Uterus (tissue), 4 donors: ENCODE measurements around the gene TOM1. TPM values are rescaled to one million over a fixed set of nuclear protein-coding genes. Genes with fewer than 3 reads are reported as not detected.

Source experiments
- DNase-seq, 2 donors: peaks; one replicate each; pipeline ENCODE4 v3.0.0-alpha.2; 2019 to 2020
- H3K27ac ChIP-seq, 2 donors: fragments of 200-600 bp; sonication (generic); 1 replicate in 1 of 2; 2 replicates in 1 of 2; pipeline ENCODE4 v1.5.1; 2016 to 2018
- H3K27me3 ChIP-seq, 2 donors: fragments of 200-600 bp; sonication (generic); one replicate each; pipeline ENCODE4 v1.5.1; 2018 to 2019; ENCODE audit warnings: control low read depth in 1 of 2
- H3K36me3 ChIP-seq, 2 donors: fragments of 200-600 bp; sonication (generic); one replicate each; pipeline ENCODE4 v1.5.1; 2019; ENCODE audit warnings: control low read depth in 1 of 2
- H3K4me1 ChIP-seq, 2 donors: fragments of 200-600 bp; sonication (generic); one replicate each; pipeline ENCODE4 v1.5.1; 2018 to 2019; ENCODE audit warnings: control low read depth in 1 of 2
- H3K4me3 ChIP-seq, 2 donors: fragments of 200-600 bp; sonication (generic); 1 replicate in 1 of 2; 2 replicates in 1 of 2; pipeline ENCODE4 v1.5.1; 2018 to 2019; ENCODE audit warnings: mild to moderate bottlenecking in 1 of 2
- H3K9me3 ChIP-seq, 2 donors: fragments of 200-600 bp; sonication (generic); one replicate each; pipeline ENCODE4 v1.5.1; 2019; ENCODE audit warnings: control low read depth in 1 of 2
- POLR2A ChIP-seq, 2 donors: fragments of 450-650 bp; IDR thresholded peaks; one replicate each; pipeline ENCODE4 v1.6.1; 2016; ENCODE audit warnings: antibody characterized with exemption in 2 of 2, mild to moderate bottlenecking in 1 of 2, moderate library complexity in 1 of 2
- intact Hi-C: fragments of 100-400 bp; cut with DNase I; formaldehyde crosslinking; loops from one replicate; pipeline ENCODE4 v1.15.1; 2023; ENCODE audit warnings: low total_unique reads
- total RNA-seq, 4 donors: library from RNA; depleted of rRNA in 3 of 4; stranded (reverse); fragments of >200 nt in 3 of 4; gene quantifications; one replicate each; pipeline versions ENCODE4 v1.1.0 to v1.2.4, GENCODE V29; 2014 to 2023
- TF ChIP-seq, protein P1 (sequence below), 4 experiments: fragments of 200-600 bp in 2 of 4; fragments of 450-650 bp in 2 of 4; sonication (generic) in 2 of 4; IDR thresholded peaks; one replicate each; pipeline ENCODE4 v1.5.1; 2016 to 2019; ENCODE audit warnings: antibody characterized with exemption in 4 of 4, mild to moderate bottlenecking in 2 of 4, moderate library complexity in 1 of 4
- donor health status: DM: yes; HTN: yes; CAD: no.

The TOM1 gene
- total RNA-seq, 4 donors from 2014 or later, result 21.3 to 66.7 (median 52.5) TPM

DNA sequence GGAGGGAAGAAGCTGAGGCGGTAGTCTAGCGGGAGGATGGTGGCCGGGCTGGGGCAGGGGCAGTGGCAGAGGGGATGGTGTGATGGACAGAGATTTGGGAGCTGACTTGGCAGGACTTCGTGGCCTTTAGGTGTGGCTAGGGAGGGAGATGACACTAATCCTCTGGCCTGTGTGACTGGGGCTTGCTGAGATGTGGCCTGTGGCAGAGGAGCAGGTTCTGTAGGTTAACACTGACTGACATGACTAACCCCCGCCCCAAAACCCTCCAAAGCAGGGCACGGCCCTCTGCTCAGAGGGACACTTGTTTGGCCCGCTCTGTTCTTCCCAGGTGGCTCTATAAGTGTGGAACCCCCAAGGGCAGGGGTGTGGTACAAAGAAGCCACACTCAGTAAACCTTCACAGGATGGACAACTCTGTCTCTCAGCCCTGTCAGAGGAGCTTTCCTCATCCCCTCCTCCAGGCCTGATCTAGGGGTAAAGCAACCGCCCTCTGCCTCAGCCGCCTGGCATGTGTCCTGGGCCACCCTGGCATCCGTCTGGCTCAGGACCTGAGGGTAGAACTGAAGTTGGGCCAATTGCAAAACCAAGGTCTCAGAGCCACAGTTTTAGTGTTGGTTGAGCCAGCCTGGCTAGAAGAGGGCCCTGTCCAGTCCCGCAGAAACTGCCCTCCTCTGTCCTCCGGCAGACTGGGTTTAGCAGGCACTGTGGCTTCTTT is 15.6 kb downstream of the TOM1 start:
- TF ChIP-seq, protein P1, sequence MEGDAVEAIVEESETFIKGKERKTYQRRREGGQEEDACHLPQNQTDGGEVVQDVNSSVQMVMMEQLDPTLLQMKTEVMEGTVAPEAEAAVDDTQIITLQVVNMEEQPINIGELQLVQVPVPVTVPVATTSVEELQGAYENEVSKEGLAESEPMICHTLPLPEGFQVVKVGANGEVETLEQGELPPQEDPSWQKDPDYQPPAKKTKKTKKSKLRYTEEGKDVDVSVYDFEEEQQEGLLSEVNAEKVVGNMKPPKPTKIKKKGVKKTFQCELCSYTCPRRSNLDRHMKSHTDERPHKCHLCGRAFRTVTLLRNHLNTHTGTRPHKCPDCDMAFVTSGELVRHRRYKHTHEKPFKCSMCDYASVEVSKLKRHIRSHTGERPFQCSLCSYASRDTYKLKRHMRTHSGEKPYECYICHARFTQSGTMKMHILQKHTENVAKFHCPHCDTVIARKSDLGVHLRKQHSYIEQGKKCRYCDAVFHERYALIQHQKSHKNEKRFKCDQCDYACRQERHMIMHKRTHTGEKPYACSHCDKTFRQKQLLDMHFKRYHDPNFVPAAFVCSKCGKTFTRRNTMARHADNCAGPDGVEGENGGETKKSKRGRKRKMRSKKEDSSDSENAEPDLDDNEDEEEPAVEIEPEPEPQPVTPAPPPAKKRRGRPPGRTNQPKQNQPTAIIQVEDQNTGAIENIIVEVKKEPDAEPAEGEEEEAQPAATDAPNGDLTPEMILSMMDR (IDR thresholded peaks at IDR 0.05), result no peak
- no peak for TF ChIP-seq POLR2A (IDR thresholded peaks at IDR 0.05)
- Histone ChIP-seq H3K4me1 (peaks cover 0 to 22% of the 10 kb centered on the region in 2 donors), H3K36me3 (no peaks in the 10 kb centered on the region), H3K27me3 (no peaks in the 10 kb centered on the region), H3K4me3 (no peak overlapping the region), H3K27ac (no peak overlapping the region), H3K9me3 (no peaks in the 10 kb centered on the region)
- DNase-seq, result peak in 1 of 2 donors; percentile 11
- intact Hi-C loops, result no loop called here

DNA sequence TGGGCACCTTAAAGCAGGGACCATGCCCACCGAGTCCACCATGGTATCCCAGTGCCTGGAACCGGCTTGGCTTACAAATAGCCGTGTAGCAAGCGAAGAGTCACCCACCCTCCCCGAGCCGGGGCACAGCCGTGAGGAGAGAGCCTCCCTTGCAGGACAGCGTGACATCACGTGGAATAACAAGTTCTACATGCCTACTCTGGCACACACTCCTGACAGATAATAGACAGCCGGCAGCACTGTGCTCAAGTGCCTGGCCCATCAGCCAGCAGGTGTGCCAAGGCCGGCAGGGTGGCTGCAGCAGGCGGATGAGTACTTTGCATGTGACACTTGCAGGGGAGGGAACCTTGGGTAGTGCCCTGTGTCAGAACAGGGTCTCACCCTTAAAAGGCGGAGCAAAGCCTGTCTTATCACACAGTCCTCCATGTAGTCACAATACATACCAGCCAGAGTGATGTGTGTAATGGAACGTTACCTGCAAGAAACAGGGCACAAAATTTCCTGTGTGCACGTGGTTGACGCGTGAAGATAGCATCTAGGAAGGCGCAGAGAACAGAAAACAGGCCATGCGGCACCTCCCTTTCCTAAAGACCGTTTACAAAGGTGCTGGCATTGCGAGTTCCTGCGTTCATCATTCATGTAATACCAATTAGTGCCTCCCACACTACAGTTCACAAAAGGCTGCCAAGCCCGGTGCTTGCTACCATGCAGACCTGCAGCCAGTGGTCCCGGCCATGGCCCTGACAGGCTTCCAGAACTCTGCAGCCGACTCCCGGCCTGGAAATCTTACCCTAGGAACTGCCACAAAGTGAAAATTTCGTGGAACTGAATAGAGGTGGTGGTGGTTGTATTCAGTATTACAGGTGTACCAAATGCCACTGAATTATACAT is 16.4 kb downstream of the TOM1 start:
- Histone ChIP-seq H3K4me1 (peaks cover 0 to 16% of the 10 kb centered on the region in 2 donors), H3K36me3 (no peaks in the 10 kb centered on the region), H3K9me3 (no peaks in the 10 kb centered on the region), H3K4me3 (no peak overlapping the region), H3K27ac (no peak overlapping the region), H3K27me3 (no peaks in the 10 kb centered on the region)
- intact Hi-C loops, result no loop called here
- DNase-seq, result peak in 1 of 2 donors; percentile 9
- TF ChIP-seq, protein P1 (IDR thresholded peaks at IDR 0.05), result no peak
- no peak for TF ChIP-seq POLR2A (IDR thresholded peaks at IDR 0.05)

DNA sequence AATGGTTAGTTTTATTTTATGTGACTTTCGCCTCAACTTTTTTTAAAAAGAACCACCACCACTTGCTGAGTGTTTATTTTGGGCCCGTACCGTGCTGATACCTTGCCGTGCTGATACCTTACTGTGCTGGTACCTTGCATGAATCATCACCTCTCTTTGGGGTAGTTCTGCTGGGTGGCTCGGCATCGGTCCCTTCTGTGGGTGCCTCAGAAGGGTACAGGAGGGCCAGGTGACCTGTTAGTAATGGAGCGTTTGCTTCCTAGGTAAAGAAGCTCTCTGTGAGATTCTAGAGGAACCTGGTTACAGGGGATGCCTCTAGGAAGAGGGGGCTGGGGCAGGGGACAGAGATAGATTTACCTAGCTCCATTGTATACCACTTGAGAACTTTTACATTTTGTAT is 17.1 kb downstream of the TOM1 start:
- H3K9me3 ChIP-seq, result no peaks in the 10 kb centered on the region
- peak in 1 of 2 donors; percentile 2 for DNase-seq
- H3K27me3 ChIP-seq, result no peaks in the 10 kb centered on the region
- H3K27ac ChIP-seq, result no peak overlapping the region
- TF ChIP-seq POLR2A (IDR thresholded peaks at IDR 0.05), result no peak
- TF ChIP-seq, protein P1 (IDR thresholded peaks at IDR 0.05), result no peak
- intact Hi-C loops, result no loop called here
- H3K4me3 ChIP-seq, result no peak overlapping the region
- H3K36me3 ChIP-seq, result no peaks in the 10 kb centered on the region
- peaks cover 0 to 12% of the 10 kb centered on the region in 2 donors for H3K4me1 ChIP-seq

DNA sequence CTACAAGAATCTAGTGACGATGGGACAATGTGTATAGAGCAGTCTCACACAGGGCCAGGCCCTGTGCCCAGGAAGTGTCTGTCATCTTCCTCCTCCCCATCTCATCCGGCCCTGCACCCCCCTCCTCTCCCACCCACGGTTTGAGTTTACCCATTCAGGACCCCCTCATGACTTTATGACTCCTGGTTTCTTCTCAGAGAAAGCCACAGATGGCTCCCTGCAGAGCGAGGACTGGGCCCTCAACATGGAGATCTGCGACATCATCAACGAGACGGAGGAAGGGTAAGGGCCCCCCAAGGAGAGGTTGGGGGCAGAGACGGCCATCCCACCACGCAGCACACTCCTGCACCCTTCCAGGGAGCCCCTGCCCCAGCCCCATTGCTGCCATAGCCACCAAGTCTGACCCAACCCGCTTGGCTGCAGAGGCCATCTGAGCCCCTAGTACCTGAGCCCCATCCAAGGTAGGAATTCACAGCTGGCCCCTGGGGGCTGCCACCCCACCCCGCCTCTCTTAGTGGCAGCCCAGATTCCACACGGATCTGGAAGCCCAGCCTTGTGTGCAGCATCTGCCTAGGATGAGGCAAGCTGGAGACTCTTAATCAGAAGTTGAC is 18.1 kb downstream of the TOM1 start:
- Histone ChIP-seq H3K4me1 (peaks cover 0 to 12% of the 10 kb centered on the region in 2 donors), H3K4me3 (no peak overlapping the region), H3K9me3 (no peaks in the 10 kb centered on the region), H3K27me3 (no peaks in the 10 kb centered on the region), H3K27ac (no peak overlapping the region), H3K36me3 (no peaks in the 10 kb centered on the region)
- intact Hi-C loops, result no loop called here
- no peak for DNase-seq
- TF ChIP-seq, protein P1 (IDR thresholded peaks at IDR 0.05), result no peak
- TF ChIP-seq POLR2A (IDR thresholded peaks at IDR 0.05), result no peak
